Adrenal gland (tissue), 12 donors: ENCODE results near the gene KLK2. TPM values are rescaled to one million over a fixed set of nuclear protein-coding genes. Genes with fewer than 3 reads are reported as not detected.

Experiments
- DNase-seq, 7 donors: peaks; one replicate each; pipeline ENCODE4 v3.0.0-alpha.2; 2019 to 2020
- H3K27ac ChIP-seq, 5 donors: fragments of 200-600 bp; sonication (generic) in 4 of 5; 1 replicate in 3 of 5; 2 replicates in 2 of 5; pipeline versions ENCODE4 v1.5.1 to v1.8.0; 2016 to 2020; ENCODE audit warnings: mild to moderate bottlenecking in 1 of 5
- H3K27me3 ChIP-seq: fragments of 200-600 bp; 2 replicates; pipeline ENCODE4 v1.8.0; 2021
- H3K36me3 ChIP-seq, 2 donors: fragments of 200-600 bp; replicated peaks in 1 of 2; 1 replicate in 1 of 2; 2 replicates in 1 of 2; pipeline versions ENCODE4 v1.5.1 to v1.8.0; 2018 to 2022
- H3K4me1 ChIP-seq, 2 donors: fragments of 200-600 bp; replicated peaks in 1 of 2; 1 replicate in 1 of 2; 2 replicates in 1 of 2; pipeline versions ENCODE4 v1.5.1 to v1.8.0; 2018 to 2021
- H3K4me3 ChIP-seq, 4 donors: fragments of 200-600 bp; sonication (generic) in 3 of 4; one replicate each; pipeline ENCODE4 v1.5.1; 2016 to 2018
- H3K9me3 ChIP-seq, 3 donors: fragments of 200-600 bp; sonication (generic) in 1 of 3; replicated peaks in 1 of 3; 1 replicate in 2 of 3; 2 replicates in 1 of 3; pipeline versions ENCODE4 v1.5.1 to v1.8.0; 2016 to 2021
- POLR2A ChIP-seq, 2 donors: fragments of 450-650 bp; IDR thresholded peaks; one replicate each; pipeline ENCODE4 v1.6.1; 2017; ENCODE audit warnings: antibody characterized with exemption in 2 of 2, mild to moderate bottlenecking in 2 of 2, moderate library complexity in 1 of 2
- WGBS, 4 donors: extraction: QIAGEN DNeasy Blood & Tissue Kit in 2 of 4; methylation state at CpG; one replicate each; pipeline versions ENCODE4 v1.1.5 to v1.1.7; 2013 to 2017; 5-methylcytosine and 5-hydroxymethylcytosine counted together
- intact Hi-C, 2 donors: fragments of 100-400 bp; cut with DNase I; formaldehyde crosslinking; loops; one replicate each; pipeline versions ENCODE4 v1.14.1 to v1.15.0; 2022 to 2023
- polyA plus RNA-seq, 3 donors: library from polyadenylated mRNA; stranded (reverse); fragments of 200-250 nt in 2 of 3; fragments of 350-450 nt in 1 of 3; fragmentation: Illumina TruSeq in 1 of 3; extraction: RNeasy Lipid Tissue Mini Kit (QIAGEN cat#74804) in 1 of 3; gene quantifications; one replicate each; pipeline ENCODE4 v1.2.3, GENCODE V29; 2013 to 2014
- total RNA-seq, 9 donors: library from RNA; depleted of rRNA in 4 of 9; stranded (reverse); fragments of >200 nt in 4 of 9; fragments of 120-200 nt in 1 of 9; fragmentation: NEBNext Ultra II Directional in 1 of 9; extraction: Animal tissue kit (Norgen Biotek cat#: 25700) in 1 of 9; gene quantifications; one replicate each; pipeline versions ENCODE4 v1.1.0 to v1.2.4, GENCODE V29; 2013 to 2023
- TF ChIP-seq, protein P1 (sequence below), 6 experiments: fragments of 450-650 bp in 4 of 6; fragments of 200-600 bp in 2 of 6; sonication (generic) in 1 of 6; IDR thresholded peaks; 1 replicate in 5 of 6; 2 replicates in 1 of 6; pipeline versions ENCODE4 v1.5.1 to v1.8.0; 2016 to 2021; ENCODE audit warnings: antibody characterized with exemption in 6 of 6, mild to moderate bottlenecking in 2 of 6, moderate library complexity in 1 of 6
- donor health status: healthy with polysubstance abuse.
- donor health status: Bipolar disorder and iron deficiency.
- donor health status: DM: yes; HTN: yes; CAD: no.
- donor health status: DM: no; HTN: no; CAD: no.
- donor health status: DM: no; HTN: no; CAD: no.
- donor health status: DM: yes; HTN: yes; CAD: no.

KLK2 gene
- total and polyA plus RNA-seq, 12 donors, result 0.20 to 0.61 TPM; not detected in 10

DNA sequence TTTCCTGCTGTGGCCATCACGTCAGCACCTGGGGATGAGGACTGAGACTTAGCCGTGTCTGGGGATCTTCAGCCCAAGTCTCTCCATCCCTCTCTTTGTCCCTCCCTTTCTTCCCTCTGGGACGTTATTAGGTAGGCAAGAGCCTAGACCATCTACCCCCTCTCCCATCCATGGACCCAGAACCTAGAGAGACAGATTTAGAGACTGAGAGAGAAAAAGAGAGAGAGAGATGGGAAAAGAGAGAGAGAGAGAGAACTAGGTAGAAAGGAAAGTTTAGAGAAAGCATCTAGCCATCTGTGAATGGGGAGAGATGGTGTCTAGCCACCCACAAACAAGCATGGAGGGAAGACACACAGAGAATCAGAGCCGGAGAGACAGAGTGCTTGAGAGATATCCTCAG is 37.5 kb downstream of the KLK2 start:
- Histone ChIP-seq H3K27me3 (peaks cover 27% of the 10 kb centered on the region), H3K9me3 (no peaks in the 10 kb centered on the region), H3K27ac (no peak overlapping the region), H3K36me3 (no peaks in the 10 kb centered on the region), H3K4me1 (no peaks in the 10 kb centered on the region), H3K4me3 (no peak overlapping the region)
- DNase-seq, result no peak
- intact Hi-C loops, result loop anchor here in 1 of 2 donors (10.0 kb wide), 1 partner anchor 116 kb away; the partner anchor contains the start of gene ACP4
- 54 to 72% (median 69%) methylated on average over 4 of the region's 4 CpGs for WGBS, 4 donors
- TF ChIP-seq, protein P1, sequence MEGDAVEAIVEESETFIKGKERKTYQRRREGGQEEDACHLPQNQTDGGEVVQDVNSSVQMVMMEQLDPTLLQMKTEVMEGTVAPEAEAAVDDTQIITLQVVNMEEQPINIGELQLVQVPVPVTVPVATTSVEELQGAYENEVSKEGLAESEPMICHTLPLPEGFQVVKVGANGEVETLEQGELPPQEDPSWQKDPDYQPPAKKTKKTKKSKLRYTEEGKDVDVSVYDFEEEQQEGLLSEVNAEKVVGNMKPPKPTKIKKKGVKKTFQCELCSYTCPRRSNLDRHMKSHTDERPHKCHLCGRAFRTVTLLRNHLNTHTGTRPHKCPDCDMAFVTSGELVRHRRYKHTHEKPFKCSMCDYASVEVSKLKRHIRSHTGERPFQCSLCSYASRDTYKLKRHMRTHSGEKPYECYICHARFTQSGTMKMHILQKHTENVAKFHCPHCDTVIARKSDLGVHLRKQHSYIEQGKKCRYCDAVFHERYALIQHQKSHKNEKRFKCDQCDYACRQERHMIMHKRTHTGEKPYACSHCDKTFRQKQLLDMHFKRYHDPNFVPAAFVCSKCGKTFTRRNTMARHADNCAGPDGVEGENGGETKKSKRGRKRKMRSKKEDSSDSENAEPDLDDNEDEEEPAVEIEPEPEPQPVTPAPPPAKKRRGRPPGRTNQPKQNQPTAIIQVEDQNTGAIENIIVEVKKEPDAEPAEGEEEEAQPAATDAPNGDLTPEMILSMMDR (IDR thresholded peaks at IDR 0.05), result no peak
- TF ChIP-seq POLR2A (IDR thresholded peaks at IDR 0.05), result no peak

DNA sequence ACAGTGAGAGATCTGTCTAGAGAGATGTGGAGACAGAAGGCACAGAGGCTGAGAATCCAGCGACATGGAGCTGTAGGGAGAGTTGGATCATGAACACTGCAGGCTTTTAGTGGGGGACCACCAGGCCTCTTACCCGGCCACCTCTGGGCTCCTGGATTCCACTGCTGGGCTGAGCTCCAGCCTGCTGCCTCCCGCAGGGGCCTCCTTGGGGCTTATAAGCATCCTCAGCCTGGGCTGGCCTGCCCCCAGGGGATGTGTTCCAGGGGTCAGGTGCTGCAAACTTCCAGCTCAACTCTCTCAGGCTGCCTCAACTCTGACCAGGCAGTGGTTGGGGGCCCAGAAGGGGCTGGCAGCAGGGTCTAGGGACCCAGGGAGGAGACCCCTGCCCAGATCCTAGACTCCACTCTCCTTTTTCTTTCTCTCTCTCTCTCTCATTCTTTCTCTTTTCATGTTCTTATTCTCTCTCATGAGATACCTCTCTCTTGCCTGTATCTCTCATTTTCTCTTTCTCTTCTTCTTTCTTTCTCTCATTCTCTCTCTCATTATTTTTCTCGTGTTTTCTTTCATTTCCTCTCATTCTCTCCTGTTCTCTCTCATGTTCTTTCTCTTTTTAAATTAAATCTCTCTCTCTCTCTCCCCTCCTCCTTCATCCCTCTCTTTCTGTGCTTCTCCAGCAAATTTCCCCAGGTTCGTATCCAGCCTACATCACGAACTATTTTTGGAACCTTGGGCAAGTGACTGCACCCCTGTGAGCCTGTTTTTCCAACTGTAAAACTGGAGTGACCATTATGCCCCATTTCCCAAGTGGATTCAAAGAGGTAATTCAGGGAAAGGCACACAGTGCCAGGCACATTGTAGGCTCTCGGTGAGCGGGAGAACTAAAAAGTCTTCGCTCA is 38.2 kb downstream of the KLK2 start, which contains the start of gene KLK4:
TSS of gene KLK4 (minus strand) at position 190 of the 896 bp plus-strand sequence. CDS start 657 bp downstream, outside the sequence.
- Histone ChIP-seq H3K4me3 (no peak within 1 kb of the TSS), H3K27me3 (peaks cover 31% of the 10 kb centered on the region)
- 59 to 73% (median 65%) methylated on average over 8 to 9 of the region's 9 CpGs for WGBS, 4 donors

DNA sequence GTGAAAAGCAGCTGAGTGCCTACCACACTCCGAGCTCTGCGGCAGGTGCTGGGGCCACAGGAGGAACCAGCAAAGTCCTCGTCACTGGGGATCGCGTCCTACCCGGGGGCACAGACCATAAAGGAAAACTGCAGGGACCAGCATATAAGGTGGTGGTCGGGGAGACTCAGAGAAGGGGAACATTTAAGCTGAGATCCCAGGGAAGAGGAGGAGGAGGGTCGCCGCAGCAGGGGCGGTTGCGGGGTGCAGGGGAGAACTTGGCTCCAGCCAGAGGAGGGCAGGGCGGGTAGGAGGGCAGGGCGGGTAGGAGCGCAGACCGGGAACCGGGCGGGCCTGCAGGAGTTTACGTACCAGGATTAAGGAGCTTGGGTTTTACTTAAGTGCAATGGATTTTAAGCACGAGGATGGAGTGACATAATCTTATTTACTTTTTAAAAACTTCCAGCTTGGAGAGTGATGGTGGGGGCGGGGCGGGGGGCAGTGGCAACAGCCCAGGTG is 38.9 kb downstream of the KLK2 start:
- H3K36me3 ChIP-seq, result no peaks in the 10 kb centered on the region
- H3K4me1 ChIP-seq, result no peaks in the 10 kb centered on the region
- H3K27me3 ChIP-seq, result peaks cover 31% of the 10 kb centered on the region
- no peak overlapping the region for H3K27ac ChIP-seq
- no peak for DNase-seq
- intact Hi-C loops, result loop anchor here in 1 of 2 donors (10.0 kb wide), 1 partner anchor 117 kb away; the partner anchor contains the start of gene ACP4
- H3K9me3 ChIP-seq, result no peaks in the 10 kb centered on the region
- TF ChIP-seq, protein P1 (IDR thresholded peaks at IDR 0.05), result no peak
- TF ChIP-seq POLR2A (IDR thresholded peaks at IDR 0.05), result no peak
- WGBS, 4 donors, result 12 to 37% (median 32%) methylated on average over 21 of the region's 21 CpGs
- H3K4me3 ChIP-seq, result no peak overlapping the region

More for the DNA sequence above, 38.2 kb downstream of the KLK2 start, which contains the start of gene KLK4:
- intact Hi-C loops, result loop anchor here in 1 of 2 donors (10.0 kb wide), 1 partner anchor 117 kb away; the partner anchor contains the start of gene ACP4
- no peaks in the 10 kb centered on the region for H3K4me1 ChIP-seq
- H3K27ac ChIP-seq, result no peak within 1 kb of the TSS
- TF ChIP-seq, protein P1 (IDR thresholded peaks at IDR 0.05), result no peak
- no peak for TF ChIP-seq POLR2A (IDR thresholded peaks at IDR 0.05)
- H3K36me3 ChIP-seq, result no peaks in the 10 kb centered on the region
- no peak for DNase-seq
- H3K9me3 ChIP-seq, result no peaks in the 10 kb centered on the region
